Middle frontal gyrus (tissue), 1 donor: ENCODE measurements around the gene NTRK2.
A peak's percentile ranks its signal among the peaks of the same experiment; 100 is the strongest.
"Not testable (repeated sequence)": the region's sequence is repeated elsewhere in the genome, so short reads cannot be mapped to it uniquely, and the experiment has no call there.

Source experiments
- DNase-seq: peaks from one replicate; pipeline ENCODE4 v3.0.0-alpha.2; 2015; ENCODE audit warnings: low spot score; ENCODE audit errors: extremely low spot score

NTRK2 gene

DNA sequence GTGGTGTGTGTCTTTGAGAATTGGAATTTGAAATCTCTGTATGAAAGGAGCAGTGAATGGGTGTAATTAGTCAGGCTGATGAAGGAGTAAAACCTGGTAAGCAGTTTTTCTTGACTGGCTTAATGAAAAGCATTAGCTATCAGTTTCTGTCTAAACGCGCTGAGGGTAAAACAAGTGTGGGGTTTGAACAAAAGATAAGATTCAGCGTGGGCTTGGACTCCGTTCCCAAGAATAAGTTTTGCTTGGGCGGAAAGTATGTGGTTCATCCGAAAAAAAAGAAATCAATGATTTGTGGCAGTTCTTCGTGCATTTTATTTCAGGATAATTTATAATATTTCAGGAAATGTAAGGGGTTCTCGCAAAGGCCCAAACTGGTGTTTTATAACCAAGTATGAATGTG is 217.3 kb downstream of the NTRK2 start:
- DNase-seq: no peak

- DNase-seq: no peak
These were observed 222.4 kb downstream of the NTRK2 start for GRCh38 chr9:84891924-84892323.

GRCh38 chr9:84893419-84894128 is 224.0 kb downstream of the NTRK2 start:
- DNase-seq: no peak

DNA sequence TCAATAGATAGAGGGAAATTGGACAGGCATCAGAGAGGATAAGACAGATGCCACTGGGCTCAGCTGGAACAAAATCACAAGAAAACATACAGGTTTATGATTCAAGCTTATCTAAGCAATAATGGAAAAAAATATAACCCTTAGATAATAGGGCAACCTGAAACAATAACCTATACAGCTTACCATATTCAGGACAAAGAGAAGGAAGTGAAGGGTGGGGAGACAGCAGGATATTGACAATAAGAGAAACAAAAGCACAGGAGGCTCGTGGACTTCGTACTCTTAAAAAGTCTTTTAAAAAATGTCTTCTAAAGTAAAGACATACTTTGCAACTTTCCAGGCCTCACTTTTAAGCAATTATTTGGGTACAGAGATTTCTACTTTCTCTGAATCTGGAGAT is 225.3 kb downstream of the NTRK2 start:
- no peak for DNase-seq

DNA sequence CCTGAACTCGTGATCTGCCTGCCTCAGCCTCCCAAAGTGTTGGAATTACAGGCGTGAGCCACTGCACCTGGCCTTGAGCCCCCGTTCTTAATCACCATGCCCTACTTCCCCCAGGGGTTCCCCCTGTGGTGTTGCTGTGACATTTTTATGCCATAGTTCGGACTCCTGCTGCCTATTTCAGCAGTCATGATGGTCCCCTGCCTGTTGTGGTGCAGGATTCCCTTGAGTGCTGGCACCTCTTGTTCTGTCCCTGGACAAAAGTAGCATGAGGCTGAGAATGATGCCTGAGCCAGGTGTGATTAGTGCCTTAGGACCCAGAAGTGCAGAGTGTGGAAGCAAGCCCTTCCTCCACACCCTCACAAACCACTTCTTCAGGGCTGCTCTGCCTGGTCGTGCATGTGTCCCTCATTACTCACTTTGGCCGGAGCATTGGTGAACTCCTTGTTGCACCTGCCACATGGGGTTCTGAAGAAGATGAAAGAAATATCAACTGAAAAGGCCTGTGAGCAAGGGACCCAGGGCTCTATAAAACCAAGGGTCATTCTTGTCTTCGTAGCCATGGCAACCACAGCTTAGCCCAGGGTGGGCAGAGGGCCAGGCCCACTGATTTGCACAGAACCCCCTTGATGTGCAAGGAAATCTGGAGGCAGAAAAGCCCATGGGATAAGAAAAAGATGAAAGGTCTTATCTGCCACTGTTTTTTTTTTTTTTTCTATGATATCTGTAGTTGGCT is 228.0 kb downstream of the NTRK2 start:
- no peak for DNase-seq

DNA sequence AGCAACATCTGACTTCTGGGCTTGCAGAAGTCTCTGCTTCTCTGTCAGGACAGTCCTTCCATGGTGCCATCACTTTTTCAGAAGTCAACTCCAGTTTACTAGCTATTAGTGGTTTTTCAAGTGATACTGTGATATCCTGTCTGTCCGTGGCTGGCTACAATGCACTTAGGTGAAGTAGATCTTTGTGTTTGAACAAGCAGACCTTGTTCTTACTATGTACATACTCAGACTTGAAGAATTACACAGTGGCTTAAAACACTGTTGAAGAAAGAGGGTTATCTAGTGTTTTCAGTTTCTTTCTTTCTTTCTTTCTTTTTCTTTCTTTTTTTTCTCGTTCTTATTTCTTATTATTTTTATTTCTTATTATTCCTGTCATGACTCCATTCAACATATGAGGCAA is 228.7 kb downstream of the NTRK2 start:
- no peak for DNase-seq

- not testable (repeated sequence) for DNase-seq
These were observed 229.1 kb downstream of the NTRK2 start for GRCh38 chr9:84898618-84899017.

- DNase-seq: no peak
These were observed 229.8 kb downstream of the NTRK2 start for GRCh38 chr9:84899326-84899725.

DNA sequence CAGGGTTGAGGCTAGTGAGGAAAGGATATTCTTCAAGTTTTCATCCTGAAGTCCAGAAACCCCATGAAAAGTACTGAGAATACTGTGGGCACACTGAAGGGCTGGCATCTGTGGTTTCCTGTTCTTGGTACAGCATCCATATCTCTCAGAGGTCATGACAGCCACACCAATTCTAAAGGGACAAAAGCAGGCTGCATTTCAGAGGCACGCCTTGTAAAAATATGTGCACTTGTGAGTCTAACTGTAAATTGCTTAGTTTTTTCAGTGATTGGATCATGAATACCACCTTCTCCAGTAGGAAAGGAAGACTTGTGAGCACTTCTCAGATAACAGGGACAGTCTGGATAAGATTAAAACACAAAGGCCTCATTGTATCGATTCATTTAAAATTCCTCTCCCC is 230.9 kb downstream of the NTRK2 start:
- DNase-seq: no peak

DNA sequence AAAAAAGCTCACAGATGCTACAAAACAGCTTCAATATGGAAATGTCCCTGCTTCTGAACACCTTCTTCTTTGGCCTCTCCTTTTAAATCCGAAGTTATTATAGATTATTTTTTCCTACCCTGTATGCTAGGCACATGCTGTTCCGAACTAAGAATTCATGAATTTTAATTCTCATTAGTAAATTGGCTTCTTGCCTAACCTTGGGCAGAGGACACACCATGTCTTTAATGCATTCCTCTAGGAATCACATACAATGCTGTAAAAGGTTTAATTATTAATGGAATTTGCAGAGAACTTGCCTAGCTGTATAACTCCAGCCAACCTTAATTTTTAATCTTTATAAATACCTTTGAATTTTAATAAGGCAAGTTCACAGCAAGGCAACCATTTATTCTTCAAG is 234.4 kb downstream of the NTRK2 start:
- DNase-seq: no peak

- no peak for DNase-seq
These were observed 247.2 kb downstream of the NTRK2 start for GRCh38 chr9:84916769-84917168.

- peak; percentile 48 for DNase-seq
These were observed 248.0 kb downstream of the NTRK2 start for GRCh38 chr9:84917366-84918070.

DNA sequence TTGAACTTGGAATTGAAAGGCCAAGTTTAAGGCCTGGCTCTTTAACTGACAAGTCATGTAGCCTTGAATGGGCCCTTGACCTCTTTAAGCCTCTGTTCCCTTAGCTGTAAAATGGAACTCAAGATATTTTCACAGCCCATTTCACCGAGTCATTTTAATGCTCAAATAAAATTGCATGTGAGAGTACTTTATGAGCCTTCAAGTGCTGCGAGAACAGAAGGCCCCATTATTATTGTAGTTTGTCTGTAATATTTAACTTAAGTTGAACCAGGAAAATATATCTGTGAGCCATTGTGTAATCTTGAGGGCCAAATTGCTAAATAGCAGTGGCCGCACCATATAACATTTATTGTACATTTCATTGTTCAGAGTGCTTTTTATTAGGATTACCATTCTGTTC is 249.9 kb downstream of the NTRK2 start:
- DNase-seq: no peak

- DNase-seq: no peak
These were observed 251.6 kb downstream of the NTRK2 start for GRCh38 chr9:84921175-84921574.

- DNase-seq: no peak
These were observed 252.5 kb downstream of the NTRK2 start for GRCh38 chr9:84922051-84922450.

DNA sequence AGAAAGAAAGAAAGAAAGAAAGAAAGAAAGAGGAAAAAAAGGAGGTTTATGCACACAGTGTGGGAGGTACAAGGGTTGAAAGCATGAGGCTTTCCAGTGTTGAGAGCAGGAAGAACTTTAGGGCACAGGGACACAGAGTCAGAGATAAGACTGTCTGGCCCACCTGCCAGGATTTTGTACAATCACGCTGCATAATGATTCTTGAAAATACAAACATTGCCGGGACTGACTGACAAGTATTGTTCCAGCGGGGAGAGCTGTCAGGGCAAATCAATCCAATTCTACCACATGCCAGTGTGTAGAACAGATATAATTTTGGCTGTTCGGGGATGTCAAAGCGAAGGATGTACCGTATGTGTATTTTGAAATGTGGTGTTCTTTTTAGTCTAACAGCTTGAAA is 254.7 kb downstream of the NTRK2 start:
- DNase-seq: no peak

- DNase-seq: no peak
These were observed 255.8 kb downstream of the NTRK2 start for GRCh38 chr9:84925225-84925872.

DNA sequence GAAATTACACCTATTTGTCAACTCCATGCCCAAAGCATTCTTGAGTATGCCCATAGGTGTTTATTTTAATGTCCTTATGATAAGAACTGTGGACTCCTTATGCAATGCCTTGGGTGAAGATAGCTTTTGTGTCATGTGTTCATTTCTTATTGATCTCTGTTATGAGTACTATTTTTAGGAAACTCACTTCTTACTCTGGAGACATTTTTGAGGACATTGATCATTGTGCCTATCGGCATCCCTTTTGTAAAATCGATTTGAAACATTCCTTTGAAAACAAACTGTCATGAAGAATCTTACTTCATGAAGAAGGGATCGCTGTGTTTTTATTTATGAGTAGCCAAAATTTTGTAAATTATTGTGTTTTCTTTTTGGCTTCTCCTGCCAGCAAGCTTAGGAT is 257.3 kb downstream of the NTRK2 start:
- DNase-seq: no peak

- no peak for DNase-seq
These were observed 258.9 kb downstream of the NTRK2 start for GRCh38 chr9:84928419-84928818.

DNA sequence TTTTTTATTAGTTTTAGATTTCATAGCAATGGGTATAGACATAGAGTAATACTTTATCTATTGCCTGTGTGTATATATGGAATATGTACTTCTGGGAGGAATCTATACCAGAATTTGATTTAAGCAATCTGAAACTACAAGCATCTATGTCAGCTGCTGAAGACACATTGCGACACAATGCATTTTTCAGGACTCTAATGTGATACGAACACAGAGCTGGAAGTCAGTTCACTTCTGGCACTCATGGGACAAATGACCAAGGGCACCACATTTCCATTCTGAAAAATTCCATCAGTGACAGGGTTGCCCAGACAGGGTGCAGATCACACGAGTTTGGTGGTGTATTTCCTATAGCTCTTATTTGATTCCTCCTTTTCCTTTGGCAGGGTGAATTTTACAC is 259.5 kb downstream of the NTRK2 start:
- no peak for DNase-seq

GRCh38 chr9:84932915-84933527 is 263.5 kb downstream of the NTRK2 start:
- no peak for DNase-seq
